ENCODE data around the gene TNFAIP8.

Gene TNFAIP8

GRCh38 chr5:119347991-119348390, 7.8 kb upstream of the TNFAIP8 start:
- DNase-seq (ENCODE audit: low read depth), result no peak

- no peak for DNase-seq (ENCODE audit: low read depth)
These were observed 2.6 kb upstream of the TNFAIP8 start for GRCh38 chr5:119353213-119353612.

GRCh38 chr5:119353686-119354366, 2.0 kb upstream of the TNFAIP8 start:
- DNase-seq (ENCODE audit: low read depth), result no peak

- DNase-seq (ENCODE audit: low read depth), result no peak
These were observed 1.1 kb upstream of the TNFAIP8 start for GRCh38 chr5:119354537-119355243.

- peak; percentile 49 for DNase-seq (ENCODE audit: low read depth)
These were observed 578 bp upstream of the TNFAIP8 start for GRCh38 chr5:119355244-119355638.

- DNase-seq (ENCODE audit: low read depth), result no peak
These were observed 881 bp downstream of the TNFAIP8 start for GRCh38 chr5:119356612-119357188.

GRCh38 chr5:119357270-119357669, 1.5 kb downstream of the TNFAIP8 start:
- DNase-seq (ENCODE audit: low read depth), result no peak

GRCh38 chr5:119357808-119358529, 2.1 kb downstream of the TNFAIP8 start:
- no peak for DNase-seq (ENCODE audit: low read depth)

- DNase-seq (ENCODE audit: low read depth), result no peak
These were observed 2.7 kb downstream of the TNFAIP8 start for GRCh38 chr5:119358530-119358900.

- DNase-seq (ENCODE audit: low read depth), result no peak
These were observed 3.2 kb downstream of the TNFAIP8 start for GRCh38 chr5:119358901-119359603.

GRCh38 chr5:119359737-119360413, 4.1 kb downstream of the TNFAIP8 start:
- DNase-seq (ENCODE audit: low read depth), result no peak

GRCh38 chr5:119360905-119361593, 5.2 kb downstream of the TNFAIP8 start:
- no peak for DNase-seq (ENCODE audit: low read depth)

GRCh38 chr5:119361594-119362125, 5.8 kb downstream of the TNFAIP8 start:
- DNase-seq (ENCODE audit: low read depth), result no peak

- DNase-seq (ENCODE audit: low read depth), result no peak
These were observed 6.9 kb downstream of the TNFAIP8 start for GRCh38 chr5:119362714-119363113.

GRCh38 chr5:119363271-119363670, 7.5 kb downstream of the TNFAIP8 start:
- DNase-seq (ENCODE audit: low read depth), result no peak

GRCh38 chr5:119363936-119364335, 8.1 kb downstream of the TNFAIP8 start:
- no peak for DNase-seq (ENCODE audit: low read depth)

- DNase-seq (ENCODE audit: low read depth), result no peak
These were observed 10.2 kb downstream of the TNFAIP8 start for GRCh38 chr5:119365847-119366539.

GRCh38 chr5:119366540-119366881, 10.7 kb downstream of the TNFAIP8 start:
- DNase-seq (ENCODE audit: low read depth), result no peak

GRCh38 chr5:119367502-119368237, 11.9 kb downstream of the TNFAIP8 start:
- DNase-seq (ENCODE audit: low read depth), result no peak
